ENCODE measurements around the gene RUNX1. TPM values are rescaled to one million over a fixed set of nuclear protein-coding genes. Genes with fewer than 3 reads are reported as not detected.
A peak's percentile ranks its signal among the peaks of the same experiment; 100 is the strongest.

The RUNX1 gene
- total and polyA plus RNA-seq, 10 donors = 4.8 to 70.0 (median 43.6) TPM

DNA sequence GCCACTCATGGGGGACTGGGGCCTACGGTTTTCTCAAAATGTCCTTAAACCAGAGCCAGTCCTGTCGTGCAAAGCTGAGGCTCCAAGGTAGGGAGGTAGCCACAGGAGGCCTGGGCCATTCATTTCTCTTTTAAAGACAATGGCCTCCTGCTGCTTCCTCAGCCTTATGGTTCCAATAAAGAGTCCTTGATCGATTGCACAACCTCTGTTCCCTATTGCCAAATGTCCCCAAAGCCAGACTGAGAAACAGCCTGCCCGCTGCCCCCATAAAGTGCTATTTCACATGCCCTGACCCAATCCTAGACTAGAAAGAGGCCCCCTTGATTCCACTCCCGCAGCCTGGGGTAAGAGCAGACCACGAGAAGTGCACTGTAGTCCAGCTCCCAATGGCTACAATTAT is 213.6 kb downstream of the RUNX1 start:
- peak overlapping the region in 7 of 8 donors; percentile 3 to 83 (median 74) for H3K27ac ChIP-seq
- WGBS, 5 donors = 32 to 66% (median 49%) methylated on average over 6 of the region's 6 CpGs
- intact Hi-C loops (cut with DNase I; ENCODE audit: low total_unique reads) = no loop called here

DNA sequence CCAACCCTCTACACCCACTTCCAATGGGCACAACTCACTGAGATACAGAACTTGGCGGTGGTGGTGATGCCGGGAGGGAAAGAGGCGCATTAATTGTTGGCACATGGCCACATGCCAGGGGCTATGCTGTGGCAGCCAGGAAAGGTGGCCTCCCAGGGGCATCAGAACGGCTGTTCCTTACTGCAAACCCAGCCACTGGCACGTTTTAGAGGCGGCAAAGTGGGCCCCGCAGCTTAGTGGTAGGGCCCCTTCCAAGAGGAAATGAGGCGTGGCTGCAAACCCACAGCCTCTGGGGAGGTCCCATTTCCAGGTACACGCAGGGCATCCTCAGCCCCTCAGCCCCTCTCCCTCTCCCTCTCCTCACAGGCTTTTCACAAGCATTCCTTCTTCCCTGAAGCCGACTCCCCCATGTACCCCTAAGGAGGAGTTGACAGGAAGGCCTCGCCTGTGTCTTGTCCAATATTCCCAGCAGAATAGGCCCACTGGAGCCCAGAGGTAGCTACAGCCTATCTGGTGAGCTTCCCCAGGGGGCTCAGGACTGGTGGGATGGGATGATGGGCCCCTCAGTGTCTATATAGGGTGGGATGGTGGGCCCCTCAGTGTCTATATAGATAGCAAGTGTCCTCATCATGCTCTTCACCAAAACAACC is 214.1 kb downstream of the RUNX1 start:
- no peak for DNase-seq
- Histone ChIP-seq H3K9me3 (no peaks in the 10 kb centered on the region), H3K27me3 (replicated peaks in 1 of 7) (no peaks in the 10 kb centered on the region), H3K4me1 (peaks cover 0 to 96% (median 30%) of the 10 kb centered on the region in 6 donors), H3K27ac (peak overlapping the region in 6 of 8 donors; percentile 52 to 83 (median 76)), H3K4me3 (no peak overlapping the region), H3K36me3 (peaks cover 0 to 84% (median 33%) of the 10 kb centered on the region in 6 donors)
- no peak for TF ChIP-seq CTCF (IDR thresholded peaks at IDR 0.05 in 8 of 11, conservative IDR thresholded peaks at IDR 0.05 in 3 of 11)
- TF ChIP-seq POLR2AphosphoS5 (IDR thresholded peaks at IDR 0.05) = no peak
- no peak for TF ChIP-seq POLR2A (IDR thresholded peaks at IDR 0.05)
- WGBS, 5 donors = 27 to 51% (median 43%) methylated on average over 8 to 11 of the region's 11 CpGs
- intact Hi-C loops (cut with DNase I; ENCODE audit: low total_unique reads) = no loop called here

More for the DNA sequence above, 213.6 kb downstream of the RUNX1 start:
- no peak for TF ChIP-seq POLR2A (IDR thresholded peaks at IDR 0.05)
- peak in 1 of 3 donors; percentile 53 for TF ChIP-seq POLR2AphosphoS5 (IDR thresholded peaks at IDR 0.05)
- TF ChIP-seq CTCF (IDR thresholded peaks at IDR 0.05 in 8 of 11, conservative IDR thresholded peaks at IDR 0.05 in 3 of 11) = no peak
- Histone ChIP-seq H3K4me1 (peaks cover 0 to 94% (median 27%) of the 10 kb centered on the region in 6 donors), H3K4me3 (no peak overlapping the region), H3K36me3 (peaks cover 0 to 84% (median 34%) of the 10 kb centered on the region in 6 donors), H3K27me3 (replicated peaks in 1 of 7) (no peaks in the 10 kb centered on the region), H3K9me3 (no peaks in the 10 kb centered on the region)
- no peak for DNase-seq

DNA sequence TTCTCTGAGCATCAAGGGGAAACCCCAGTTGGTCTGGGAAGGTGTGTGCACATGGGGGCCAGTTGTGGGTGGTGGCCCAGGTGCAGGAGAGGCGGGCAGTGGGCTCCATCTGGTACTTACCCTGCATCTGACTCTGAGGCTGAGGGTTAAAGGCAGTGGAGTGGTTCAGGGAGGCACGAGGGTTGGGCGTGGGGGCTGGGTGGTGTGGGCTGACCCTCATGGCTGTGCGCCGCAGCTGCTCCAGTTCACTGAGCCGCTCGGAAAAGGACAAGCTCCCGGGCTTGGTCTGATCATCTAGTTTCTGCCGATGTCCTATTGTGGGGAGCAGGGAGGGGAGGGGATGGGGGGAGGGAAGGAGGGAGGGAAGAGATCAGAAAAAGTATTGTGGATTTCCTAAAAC is 214.8 kb downstream of the RUNX1 start:
- TF ChIP-seq POLR2A (IDR thresholded peaks at IDR 0.05) = no peak
- no peak for TF ChIP-seq POLR2AphosphoS5 (IDR thresholded peaks at IDR 0.05)
- TF ChIP-seq CTCF (IDR thresholded peaks at IDR 0.05 in 8 of 11, conservative IDR thresholded peaks at IDR 0.05 in 3 of 11) = no peak
- H3K36me3 ChIP-seq = peaks cover 0 to 84% (median 32%) of the 10 kb centered on the region in 6 donors
- intact Hi-C loops (cut with DNase I; ENCODE audit: low total_unique reads) = no loop called here
- no peaks in the 10 kb centered on the region for H3K27me3 ChIP-seq (replicated peaks in 1 of 7)
- no peak overlapping the region for H3K4me3 ChIP-seq
- 84 to 97% (median 95%) methylated on average over 9 of the region's 9 CpGs for WGBS, 5 donors
- H3K4me1 ChIP-seq = peaks cover 0 to 89% (median 29%) of the 10 kb centered on the region in 6 donors
- DNase-seq = no peak
- H3K9me3 ChIP-seq = no peaks in the 10 kb centered on the region
- H3K27ac ChIP-seq = peak overlapping the region in 3 of 8 donors; percentile 78 to 83 (median 82)

- no peaks in the 10 kb centered on the region for H3K27me3 ChIP-seq (replicated peaks in 1 of 7)
- no peaks in the 10 kb centered on the region for H3K9me3 ChIP-seq
- intact Hi-C loops (cut with DNase I; ENCODE audit: low total_unique reads) = no loop called here
- H3K4me1 ChIP-seq = peaks cover 0 to 81% (median 29%) of the 10 kb centered on the region in 6 donors
- H3K4me3 ChIP-seq = no peak overlapping the region
- H3K36me3 ChIP-seq = peaks cover 0 to 86% (median 36%) of the 10 kb centered on the region in 6 donors
- no peak for DNase-seq
- no peak for TF ChIP-seq CTCF (IDR thresholded peaks at IDR 0.05 in 8 of 11, conservative IDR thresholded peaks at IDR 0.05 in 3 of 11)
- no peak for TF ChIP-seq POLR2AphosphoS5 (IDR thresholded peaks at IDR 0.05)
- TF ChIP-seq POLR2A (IDR thresholded peaks at IDR 0.05) = no peak
- 68 to 85% (median 73%) methylated on average over 5 of the region's 5 CpGs for WGBS, 5 donors
- H3K27ac ChIP-seq = peak overlapping the region in 3 of 8 donors; percentile 63 to 83 (median 78)
Observed at GRCh38 chr21:34833465-34833864, 215.6 kb downstream of the RUNX1 start.

Measured in spleen (tissue), 11 donors.